SK-N-SH (cell line): Measurements from ENCODE around the gene PSMD1. TPM values are rescaled to one million over a fixed set of nuclear protein-coding genes. Genes with fewer than 3 reads are reported as not detected.

Source experiments
- CTCF ChIA-PET: fragments of 300-600, 350-600 bp; formaldehyde crosslinking; extraction: SDS; loops from one replicate; lab custom pipeline; 2021; lab: Yijun Ruan, JAX
- POLR2A ChIA-PET: fragments of 350-600 bp; sonication (Branson Sonifier 250); formaldehyde crosslinking; extraction: SDS; loops from one replicate; lab custom pipeline; 2020; ENCODE audit warnings: antibody characterized with exemption, inconsistent platforms; lab: Yijun Ruan, JAX
- DNase-seq: peaks from one replicate; pipeline ENCODE4 v3.0.0; 2012
- H2AFZ ChIP-seq: fragments of 200-600 bp; sonication (generic); 2 replicates; pipeline ENCODE4 v1.8.1; 2016; ENCODE audit warnings: antibody characterized with exemption, mild to moderate bottlenecking, low read depth
- H3F3A ChIP-seq: fragments of 200-600 bp; sonication (generic); replicated peaks from 2 replicates; pipeline ENCODE3; 2016; ENCODE audit warnings: antibody characterized with exemption, mild to moderate bottlenecking; ENCODE audit not compliant: insufficient read depth
- H3K27ac ChIP-seq, 2 experiments: fragments of 200-500 bp in 1 of 2; fragments of 200-600 bp in 1 of 2; sonication (Bioruptor generic) in 1 of 2; sonication (generic), shearing (Covaris generic) in 1 of 2; 2 replicates each; pipeline versions ENCODE4 v1.5.1 to v1.6.1; 2014 to 2016; ENCODE audit warnings: low read depth in 2 of 2, inconsistent platforms in 1 of 2, low read length in 1 of 2, mild to moderate bottlenecking in 1 of 2, mixed read lengths in 1 of 2
- H3K27me3 ChIP-seq: fragments of 200-600 bp; sonication (generic), shearing (Covaris generic); 2 replicates; pipeline ENCODE4 v1.6.1; 2016; ENCODE audit warnings: mixed run types; ENCODE audit not compliant: insufficient read depth
- H3K36me3 ChIP-seq, 2 experiments: fragments of 200-500 bp in 1 of 2; fragments of 200-600 bp in 1 of 2; sonication (Bioruptor generic) in 1 of 2; sonication (generic) in 1 of 2; replicated peaks in 1 of 2; 2 replicates each; pipeline versions ENCODE3 to v1.5.1; 2014 to 2016; ENCODE audit warnings: low read length in 1 of 2, mild to moderate bottlenecking in 1 of 2; ENCODE audit not compliant: insufficient read depth in 2 of 2, control insufficient read depth in 1 of 2
- H3K4me1 ChIP-seq, 2 experiments: fragments of 200-500 bp in 1 of 2; fragments of 200-600 bp in 1 of 2; sonication (Bioruptor generic) in 1 of 2; sonication (generic), shearing (Covaris generic) in 1 of 2; 2 replicates each; pipeline versions ENCODE4 v1.5.1 to v1.6.1; 2014 to 2016; ENCODE audit warnings: low read depth in 1 of 2, low read length in 1 of 2, mixed run types in 1 of 2; ENCODE audit not compliant: insufficient read depth in 2 of 2, control insufficient read depth in 1 of 2
- H3K4me2 ChIP-seq: fragments of 200-600 bp; sonication (generic), shearing (Covaris generic); 2 replicates; pipeline ENCODE4 v1.6.1; 2017; ENCODE audit warnings: mixed run types
- H3K4me3 ChIP-seq, 2 experiments: fragments of 200-500 bp in 1 of 2; fragments of 200-600 bp in 1 of 2; sonication (Bioruptor generic) in 1 of 2; sonication (generic), shearing (Covaris generic) in 1 of 2; 2 replicates each; pipeline versions ENCODE4 v1.5.1 to v1.8.1; 2014 to 2016; ENCODE audit warnings: low read depth in 2 of 2, inconsistent platforms in 1 of 2, low read length in 1 of 2, mild to moderate bottlenecking in 1 of 2, mixed read lengths in 1 of 2, moderate library complexity in 1 of 2
- H3K79me2 ChIP-seq: fragments of 200-600 bp; sonication (generic); 2 replicates; pipeline ENCODE4 v1.8.1; 2017; ENCODE audit warnings: mild to moderate bottlenecking; ENCODE audit not compliant: insufficient read depth
- H3K9ac ChIP-seq: fragments of 200-600 bp; sonication (generic); 2 replicates; pipeline ENCODE4 v1.6.1; 2017; ENCODE audit warnings: mixed run types
- H3K9me2 ChIP-seq: fragments of 200-600 bp; sonication (generic); 2 replicates; pipeline ENCODE4 v1.6.1; 2017; ENCODE audit warnings: mixed run types
- H3K9me3 ChIP-seq: fragments of 200-600 bp; sonication (generic); 2 replicates; pipeline ENCODE4 v1.6.1; 2017; ENCODE audit warnings: mixed run types, mild to moderate bottlenecking, moderate library complexity
- H4K20me1 ChIP-seq: fragments of 200-600 bp; sonication (generic); 2 replicates; pipeline ENCODE4 v1.6.1; 2017; ENCODE audit warnings: mild to moderate bottlenecking, mixed run types; ENCODE audit not compliant: insufficient read depth
- CHD2 ChIP-seq: fragments of 150-350 bp; IDR thresholded peaks from 2 replicates; pipeline ENCODE4 v1.6.1; 2018; ENCODE audit warnings: low read length; ENCODE audit not compliant: partially characterized antibody
- ELF1 ChIP-seq: IDR thresholded peaks from 2 replicates; pipeline ENCODE4 v1.4.0; 2012
- EP300 ChIP-seq, 2 experiments: IDR thresholded peaks; 2 replicates each; pipeline versions ENCODE4 v1.4.0 to v1.6.1; 2012; ENCODE audit warnings: borderline replicate concordance in 1 of 2, low read depth in 1 of 2, low read length in 1 of 2
- FOSL2 ChIP-seq: IDR thresholded peaks from 2 replicates; pipeline ENCODE4 v1.4.0; 2012; ENCODE audit warnings: low read depth, mild to moderate bottlenecking, moderate library complexity, borderline replicate concordance
- FOXJ3 ChIP-seq: sonication (generic); formaldehyde crosslinking; IDR thresholded peaks from 2 replicates; pipeline ENCODE4 v1.5.1; 2020; ENCODE audit warnings: mild to moderate bottlenecking, missing genetic modification reagents
- GABPA ChIP-seq: IDR thresholded peaks from 2 replicates; pipeline ENCODE4 v1.4.0; 2012; ENCODE audit warnings: low read depth, mild to moderate bottlenecking
- GATA2 ChIP-seq: sonication (generic); formaldehyde crosslinking; IDR thresholded peaks from 2 replicates; pipeline ENCODE4 v1.5.0; 2020; ENCODE audit warnings: mild to moderate bottlenecking, missing genetic modification reagents
- JUND ChIP-seq: IDR thresholded peaks from 2 replicates; pipeline ENCODE4 v1.4.0; 2012
- MXI1 ChIP-seq: IDR thresholded peaks from 2 replicates; pipeline ENCODE4 v1.6.1; 2012; ENCODE audit warnings: mild to moderate bottlenecking, low read depth, low read length, improper control_type of control experiment
- NFIC ChIP-seq: IDR thresholded peaks from 2 replicates; pipeline ENCODE4 v1.4.0; 2012; ENCODE audit warnings: borderline replicate concordance
- NRF1 ChIP-seq: IDR thresholded peaks from 2 replicates; pipeline ENCODE4 v1.6.1; 2012; ENCODE audit warnings: low read depth, mild to moderate bottlenecking, low read length
- PBX3 ChIP-seq: IDR thresholded peaks from 2 replicates; pipeline ENCODE4; 2012
- POLR2AphosphoS5 ChIP-seq: IDR thresholded peaks from 2 replicates; pipeline ENCODE4 v1.6.1; 2012; ENCODE audit warnings: low read depth, low read length
- RCOR1 ChIP-seq: fragments of 150-350 bp; IDR thresholded peaks from 2 replicates; pipeline ENCODE4 v1.6.1; 2017; ENCODE audit warnings: antibody characterized with exemption, low read length
- REST ChIP-seq: IDR thresholded peaks from 2 replicates; pipeline ENCODE4 v1.6.1; 2012; ENCODE audit warnings: mild to moderate bottlenecking, low read depth, low read length, moderate library complexity
- RXRA ChIP-seq: IDR thresholded peaks from 2 replicates; pipeline ENCODE4 v1.4.0; 2012; ENCODE audit warnings: low read depth, mild to moderate bottlenecking, borderline replicate concordance
- SIN3A ChIP-seq: IDR thresholded peaks from 2 replicates; pipeline ENCODE4 v1.6.1; 2012; ENCODE audit warnings: low read depth, mild to moderate bottlenecking, low read length, moderate library complexity, borderline replicate concordance
- TAF1 ChIP-seq: IDR thresholded peaks from 2 replicates; pipeline ENCODE4 v1.6.1; 2012; ENCODE audit warnings: low read depth, mild to moderate bottlenecking, low read length, moderate library complexity, borderline replicate concordance
- TCF12 ChIP-seq: IDR thresholded peaks from 2 replicates; pipeline ENCODE4 v1.4.0; 2012
- WGBS: methylation state at CpG from one replicate; pipeline ENCODE4 v1.1.6; 2017; ENCODE audit warnings: low lambda C conversion rate; 5-methylcytosine and 5-hydroxymethylcytosine counted together
- polyA plus RNA-seq, 3 experiments: library from polyadenylated mRNA; depleted of rRNA; stranded (reverse); fragments of >200 nt; gene quantifications; 2 replicates each; pipeline ENCODE4 v1.2.3, GENCODE V29; 2012
- TF ChIP-seq, protein P1 (sequence below): IDR thresholded peaks from 2 replicates; pipeline ENCODE4 v1.4.0; 2012; ENCODE audit warnings: low read depth, borderline replicate concordance
- TF ChIP-seq, protein P2 (sequence below): fragments of 150-350 bp; IDR thresholded peaks from 2 replicates; pipeline ENCODE4 v1.6.1; 2016; ENCODE audit warnings: mild to moderate bottlenecking, low read depth, low read length
- TF ChIP-seq, protein P3 (sequence below): fragments of 150-350 bp; IDR thresholded peaks from 2 replicates; pipeline ENCODE4 v1.6.1; 2017; ENCODE audit warnings: antibody characterized with exemption, low read length, low read depth, borderline replicate concordance

PSMD1 gene
- polyA plus RNA-seq, 1 of the 3 experiments (the other 2 are of a cell fraction), result 92.3 TPM

GRCh38 chr2:231193216-231193615 lies 136.5 kb downstream of the PSMD1 start:
- POLR2A ChIA-PET, result no interaction called here
- H3K9ac ChIP-seq, result no peak overlapping the region

DNA sequence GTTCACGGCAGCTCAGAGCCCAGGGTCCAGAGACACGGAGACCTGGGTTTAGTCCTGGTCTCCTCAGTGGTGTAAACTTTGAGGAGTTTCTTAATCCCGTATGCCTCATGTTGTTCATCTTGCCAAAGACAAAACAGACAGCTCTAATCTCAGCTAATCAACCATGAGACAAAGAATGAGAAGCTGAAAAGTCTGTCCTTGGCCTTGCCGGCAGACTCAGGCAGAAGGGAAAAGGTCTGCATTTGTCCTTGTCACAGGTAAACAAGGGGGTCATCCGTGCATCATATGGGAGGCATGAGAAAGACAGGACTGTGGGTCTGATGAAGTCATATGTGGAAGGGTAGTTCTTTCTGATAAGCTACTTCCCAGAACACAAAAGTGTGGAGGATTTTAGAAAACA lies 139.9 kb downstream of the PSMD1 start:
- no peak for DNase-seq
- Histone ChIP-seq H3K4me1 (peaks cover 17 to 26% of the 10 kb centered on the region in 2 experiments; a peak in 2 of 4 replicates), H3K9me3 (no peaks in the 10 kb centered on the region), H4K20me1 (no peaks in the 10 kb centered on the region), H3K27me3 (no peaks in the 10 kb centered on the region), H2AFZ (no peak overlapping the region), H3K9ac (no peak overlapping the region), H3K4me2 (no peak overlapping the region), H3K4me3 (no peak overlapping the region), H3F3A (peaks cover 4% of the 10 kb centered on the region), H3K36me3 (no peaks in the 10 kb centered on the region), H3K9me2 (no peaks in the 10 kb centered on the region), H3K79me2 (peaks cover 22% of the 10 kb centered on the region), H3K27ac (no peak overlapping the region)
- ChIA-PET CTCF (interaction anchor here (0.7 to 9.8 kb wide), 4 partner anchors 31 to 162 kb away, joined by 3 to 162 read pairs (median 4); no protein-coding TSS in a partner anchor), POLR2A (no interaction called here)
- 92% methylated on average over 5 of the region's 5 CpGs for WGBS
- TF ChIP-seq RCOR1 (no peak), GATA2 (CRISPR knock-in tag) (no peak), PBX3 (no peak), RXRA (no peak), CHD2 (no peak), NFIC (no peak), NRF1 (no peak), REST (no peak), FOXJ3 (CRISPR knock-in tag) (no peak), SIN3A (no peak), JUND (no peak)
- TF ChIP-seq, protein P1, sequence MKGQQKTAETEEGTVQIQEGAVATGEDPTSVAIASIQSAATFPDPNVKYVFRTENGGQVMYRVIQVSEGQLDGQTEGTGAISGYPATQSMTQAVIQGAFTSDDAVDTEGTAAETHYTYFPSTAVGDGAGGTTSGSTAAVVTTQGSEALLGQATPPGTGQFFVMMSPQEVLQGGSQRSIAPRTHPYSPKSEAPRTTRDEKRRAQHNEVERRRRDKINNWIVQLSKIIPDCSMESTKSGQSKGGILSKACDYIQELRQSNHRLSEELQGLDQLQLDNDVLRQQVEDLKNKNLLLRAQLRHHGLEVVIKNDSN, result no peak

More at GRCh38 chr2:231193216-231193615, 136.5 kb downstream of the PSMD1 start:
- no peak overlapping the region for H3K4me2 ChIP-seq
- H3K4me1 ChIP-seq, result peaks cover 7 to 12% of the 10 kb centered on the region in 2 experiments; a peak in 1 of 4 replicates
- H3K9me2 ChIP-seq, result no peaks in the 10 kb centered on the region
- H4K20me1 ChIP-seq, result no peaks in the 10 kb centered on the region
- CTCF ChIA-PET, result interaction anchor here (0.6 to 9.8 kb wide), 18 partner anchors 8 to 300 kb away, joined by 3 to 162 read pairs (median 5); partner anchors contain the start of gene HTR2B
- TF ChIP-seq MXI1 (no peak), ELF1 (no peak), GABPA (no peak), TCF12 (no peak), RCOR1 (no peak), GATA2 (CRISPR knock-in tag) (no peak), EP300 (IDR thresholded peaks at IDR 0.05; ENCODE audit: borderline replicate concordance in 1 of 2, low read depth in 1 of 2, low read length in 1 of 2) (no peak), FOSL2 (no peak), SIN3A (no peak), POLR2AphosphoS5 (no peak), TAF1 (no peak)
- TF ChIP-seq, protein P2, sequence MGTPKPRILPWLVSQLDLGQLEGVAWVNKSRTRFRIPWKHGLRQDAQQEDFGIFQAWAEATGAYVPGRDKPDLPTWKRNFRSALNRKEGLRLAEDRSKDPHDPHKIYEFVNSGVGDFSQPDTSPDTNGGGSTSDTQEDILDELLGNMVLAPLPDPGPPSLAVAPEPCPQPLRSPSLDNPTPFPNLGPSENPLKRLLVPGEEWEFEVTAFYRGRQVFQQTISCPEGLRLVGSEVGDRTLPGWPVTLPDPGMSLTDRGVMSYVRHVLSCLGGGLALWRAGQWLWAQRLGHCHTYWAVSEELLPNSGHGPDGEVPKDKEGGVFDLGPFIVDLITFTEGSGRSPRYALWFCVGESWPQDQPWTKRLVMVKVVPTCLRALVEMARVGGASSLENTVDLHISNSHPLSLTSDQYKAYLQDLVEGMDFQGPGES, result no peak
- TF ChIP-seq, protein P3, sequence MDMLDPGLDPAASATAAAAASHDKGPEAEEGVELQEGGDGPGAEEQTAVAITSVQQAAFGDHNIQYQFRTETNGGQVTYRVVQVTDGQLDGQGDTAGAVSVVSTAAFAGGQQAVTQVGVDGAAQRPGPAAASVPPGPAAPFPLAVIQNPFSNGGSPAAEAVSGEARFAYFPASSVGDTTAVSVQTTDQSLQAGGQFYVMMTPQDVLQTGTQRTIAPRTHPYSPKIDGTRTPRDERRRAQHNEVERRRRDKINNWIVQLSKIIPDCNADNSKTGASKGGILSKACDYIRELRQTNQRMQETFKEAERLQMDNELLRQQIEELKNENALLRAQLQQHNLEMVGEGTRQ, result no peak
- H3F3A ChIP-seq, result no peaks in the 10 kb centered on the region
- H3K36me3 ChIP-seq, result no peaks in the 10 kb centered on the region
- no peak overlapping the region for H3K4me3 ChIP-seq
- WGBS, result 88% methylated on average over 3 of the region's 3 CpGs
- DNase-seq, result no peak
- peak overlapping the region; percentile 94; the same call in 1 of the 2 replicates for H2AFZ ChIP-seq
- no peaks in the 10 kb centered on the region for H3K79me2 ChIP-seq
- no peak overlapping the region for H3K27ac ChIP-seq
- H3K9me3 ChIP-seq, result no peaks in the 10 kb centered on the region
- H3K27me3 ChIP-seq, result no peaks in the 10 kb centered on the region
